Activated CD4-positive, alpha-beta T cell treated with anti-CD3 and anti-CD28 coated beads for 24 hours (primary cell): Measurements from ENCODE around the gene LIPF.
"Not testable (repeated sequence)": the region's sequence is repeated elsewhere in the genome, so short reads cannot be mapped to it uniquely, and the experiment has no call there.

Experiments used
- DNase-seq, 2 donors: peaks; one replicate each; pipeline ENCODE4 v3.0.0-alpha.2; 2020; ENCODE audit warnings: low read depth in 2 of 2

The LIPF gene

DNA sequence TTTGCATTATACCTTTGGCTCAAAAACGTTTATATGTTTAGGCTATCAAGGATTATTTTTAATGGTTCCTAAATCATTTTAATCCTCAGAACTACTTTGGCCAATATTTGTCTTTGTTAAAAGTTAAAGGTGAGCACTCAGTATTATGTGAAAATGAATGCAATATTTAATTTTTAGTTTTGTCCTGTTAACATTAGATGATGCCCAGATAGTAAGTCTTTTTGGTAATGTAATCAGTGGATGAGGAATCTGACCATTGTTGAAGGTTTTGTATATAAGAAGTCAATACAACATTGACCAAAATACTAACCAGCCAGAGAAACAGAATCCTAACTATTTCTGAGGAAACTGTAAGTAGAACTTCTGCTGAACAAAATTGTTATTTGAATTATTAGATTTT is at the start of gene LIPF:
TSS of gene LIPF (plus strand) at position 301 of the 400 bp plus-strand sequence. CDS start 2,856 bp downstream, outside the sequence.
- DNase-seq: no peak

- no peak for DNase-seq
Measured at GRCh38 chr10:88616250-88616977, 47.8 kb upstream of the LIPF start.

GRCh38 chr10:88617772-88618300 is 46.4 kb upstream of the LIPF start:
- DNase-seq: no peak

DNA sequence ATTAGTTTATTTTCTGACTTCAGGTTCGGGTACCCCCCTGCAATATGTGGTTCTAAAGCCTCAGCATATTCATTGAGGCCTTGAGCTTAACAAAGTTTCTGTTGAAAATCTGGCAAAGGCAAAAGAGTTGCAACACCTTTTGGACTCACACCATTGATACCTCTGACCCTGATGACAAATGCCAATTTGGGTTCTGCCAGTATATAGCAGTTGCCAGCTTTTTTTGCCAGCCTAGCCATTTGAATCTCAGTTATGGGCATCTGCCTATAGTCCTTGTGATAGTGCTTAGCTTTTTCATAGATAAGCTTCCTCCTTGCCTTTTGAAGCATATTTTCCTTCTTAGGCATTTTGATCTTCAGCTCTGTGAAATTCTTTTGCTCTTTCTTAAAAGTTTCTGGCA is 45.7 kb upstream of the LIPF start:
- no peak for DNase-seq

- no peak for DNase-seq
Measured at GRCh38 chr10:88620441-88620840, 43.8 kb upstream of the LIPF start.

GRCh38 chr10:88623835-88624234 is 40.4 kb upstream of the LIPF start:
- DNase-seq: no peak

GRCh38 chr10:88624840-88625239 is 39.4 kb upstream of the LIPF start:
- DNase-seq: no peak

DNA sequence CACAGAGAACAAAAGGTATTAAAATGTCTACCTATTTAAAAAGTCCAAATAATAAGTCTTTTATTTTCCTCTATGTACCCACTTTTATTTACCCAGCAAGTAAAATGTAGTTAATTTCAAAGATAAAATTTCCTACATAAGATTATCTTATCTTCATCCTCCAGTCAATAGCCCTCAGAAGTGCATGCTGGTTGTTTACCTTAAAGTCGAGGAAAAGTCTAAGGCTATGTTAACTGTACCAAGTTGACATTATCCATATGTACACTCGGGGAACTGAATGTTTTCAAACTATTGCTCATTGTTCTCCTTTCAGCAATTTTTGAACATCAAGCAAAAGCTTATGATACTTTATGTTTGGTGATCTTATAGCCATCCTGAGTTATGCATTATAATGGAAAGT is 24.1 kb upstream of the LIPF start:
- DNase-seq: no peak

DNA sequence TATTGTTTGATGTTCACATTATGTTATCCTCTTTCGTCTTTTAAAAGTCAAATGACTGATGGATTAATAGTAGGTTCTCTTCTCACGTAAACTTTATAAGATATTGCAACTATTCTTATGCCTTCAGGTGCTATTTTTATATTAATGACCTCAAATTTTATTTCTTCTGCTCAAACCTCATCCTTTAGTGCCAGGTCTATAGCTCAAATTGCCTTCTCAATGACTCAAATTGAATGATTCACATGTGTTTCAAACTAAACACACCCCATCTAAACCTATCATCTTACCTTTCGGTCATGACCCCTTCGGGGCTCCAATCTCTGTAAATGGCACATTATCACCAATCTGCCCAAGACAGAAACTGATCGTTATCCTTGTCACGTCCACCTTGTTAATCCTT is 22.0 kb upstream of the LIPF start:
- DNase-seq: no peak

DNA sequence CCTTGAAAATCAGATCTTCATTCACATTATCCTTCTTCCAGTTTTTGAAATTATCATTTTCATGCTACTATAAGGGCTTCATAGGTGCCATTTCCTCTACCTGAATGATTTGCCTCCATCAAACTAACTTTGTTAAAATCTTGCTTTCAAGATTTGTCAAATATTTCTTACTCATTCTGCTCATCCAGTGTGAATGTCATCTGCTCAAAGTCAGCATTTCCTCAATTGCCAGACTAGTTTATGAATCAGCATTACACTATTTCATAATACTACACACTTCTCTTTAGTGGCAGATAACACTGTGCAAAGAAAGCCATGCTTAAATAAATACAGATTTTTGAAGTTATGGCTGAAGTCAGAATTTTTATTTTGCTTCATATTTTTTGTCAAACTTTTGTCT is 21.3 kb upstream of the LIPF start:
- no peak for DNase-seq

GRCh38 chr10:88647061-88647615 is 17.1 kb upstream of the LIPF start:
- DNase-seq: no peak

- DNase-seq: no peak
Measured at GRCh38 chr10:88651101-88651551, 13.1 kb upstream of the LIPF start.

GRCh38 chr10:88652616-88653015 is 11.6 kb upstream of the LIPF start:
- no peak for DNase-seq

DNA sequence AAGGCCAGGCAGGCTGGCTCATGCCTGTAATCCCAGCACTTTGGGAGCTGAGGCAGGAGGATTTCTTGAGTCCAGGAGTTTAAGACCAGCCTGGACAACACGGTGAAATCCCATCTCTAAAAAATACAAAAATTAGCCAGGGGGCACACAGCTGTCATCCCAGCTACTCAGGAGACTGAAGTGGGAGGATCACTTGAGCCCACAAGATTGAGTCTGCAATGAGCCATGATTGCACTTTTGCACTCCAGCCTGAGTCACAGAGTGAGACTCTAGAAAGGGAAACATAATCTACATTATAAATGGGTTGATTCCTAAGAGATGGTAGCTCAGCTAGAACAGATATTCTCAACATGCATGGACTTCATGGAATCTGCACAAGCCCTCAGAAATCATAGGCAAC is 6.3 kb upstream of the LIPF start:
- DNase-seq: no peak

DNA sequence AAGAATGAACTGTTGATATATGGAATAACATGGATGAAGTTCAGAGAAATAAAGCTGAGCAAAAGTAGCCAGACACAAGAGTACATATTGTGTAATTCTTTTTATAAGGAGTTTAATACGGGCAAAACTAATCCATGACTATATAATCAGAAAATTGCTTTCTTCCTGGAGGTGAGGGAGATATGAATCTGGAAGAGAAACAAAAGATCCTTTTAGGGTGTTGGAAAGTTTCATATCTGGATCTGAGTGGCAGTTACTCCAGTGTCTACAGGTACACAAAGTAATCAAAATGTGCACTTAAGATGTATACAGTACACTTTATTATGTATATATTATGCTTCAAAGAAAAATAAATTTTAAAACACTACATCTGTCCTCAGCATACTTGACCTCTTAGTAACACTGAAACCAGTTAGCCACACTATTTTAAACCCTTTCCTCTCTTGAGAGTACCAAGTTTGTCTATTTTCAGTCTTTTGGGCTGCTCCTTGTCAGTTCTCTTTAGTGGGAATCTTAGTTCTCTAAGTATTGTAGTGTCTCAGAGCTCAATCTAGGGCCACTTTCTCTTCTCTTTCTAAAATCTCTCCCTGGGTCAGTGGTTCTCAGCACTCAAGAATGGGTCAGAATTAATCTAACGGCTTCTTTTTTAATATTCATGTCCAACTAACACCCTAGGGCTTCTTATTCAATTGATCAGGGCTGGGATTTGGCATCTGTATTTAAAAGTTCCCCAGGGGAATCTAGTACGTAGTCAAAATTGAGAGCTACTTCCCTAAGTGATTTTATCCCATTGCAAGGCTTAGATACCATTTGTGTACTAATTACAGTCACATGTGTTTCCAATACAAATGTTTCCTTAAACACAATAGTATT is 4.3 kb upstream of the LIPF start:
- DNase-seq: no peak

DNA sequence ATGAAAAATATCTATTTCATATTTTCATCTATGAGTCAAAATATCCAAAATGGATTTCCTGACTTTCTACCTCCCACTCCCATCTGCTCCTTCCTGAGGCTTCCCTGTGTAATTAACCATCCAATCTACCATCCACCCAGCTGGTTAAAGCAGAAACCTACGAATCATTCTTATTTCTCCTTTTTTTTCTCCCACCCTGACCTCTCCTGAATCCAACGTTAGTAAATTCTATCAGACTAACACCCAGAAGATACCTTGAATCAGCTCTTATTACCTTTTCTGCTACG is 3.7 kb upstream of the LIPF start:
- no peak for DNase-seq

DNA sequence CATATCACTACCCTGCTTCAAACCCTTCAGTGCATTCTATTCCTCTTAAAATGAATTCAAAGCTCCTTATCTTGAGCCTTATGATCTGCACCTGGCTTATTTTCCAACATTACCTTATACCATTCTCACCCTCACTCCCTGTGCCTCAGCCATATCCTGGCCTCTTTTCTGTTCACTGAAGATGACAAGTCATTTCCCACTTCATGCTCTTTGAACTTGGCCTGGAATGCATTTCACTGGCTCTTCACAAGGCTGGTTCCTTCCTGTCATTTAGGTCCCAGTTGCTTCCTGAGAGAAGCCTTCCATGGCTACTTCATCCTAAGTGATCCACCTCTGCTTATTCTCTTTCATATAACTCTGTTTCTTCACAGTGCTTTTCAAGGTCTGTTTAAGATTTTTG is 3.2 kb upstream of the LIPF start:
- DNase-seq: no peak

DNA sequence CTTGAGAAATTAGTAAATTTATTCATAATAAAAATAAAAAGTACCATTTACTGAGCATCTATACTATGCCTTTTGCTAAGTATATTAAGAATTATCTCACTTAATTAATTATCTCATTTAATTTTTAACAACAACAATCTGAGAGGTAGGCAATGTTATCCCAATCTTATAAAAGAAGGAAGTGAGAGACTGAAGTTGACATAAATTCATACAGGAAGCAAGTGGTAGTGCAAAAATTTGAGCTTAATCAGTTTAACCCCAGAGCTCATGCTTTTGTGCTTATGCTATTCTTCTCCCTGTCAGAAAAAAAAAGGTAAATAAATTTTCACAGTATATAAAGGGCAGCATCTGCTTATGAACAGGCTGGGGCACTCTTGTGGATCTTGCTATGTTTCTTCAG is 2.7 kb upstream of the LIPF start:
- no peak for DNase-seq

DNA sequence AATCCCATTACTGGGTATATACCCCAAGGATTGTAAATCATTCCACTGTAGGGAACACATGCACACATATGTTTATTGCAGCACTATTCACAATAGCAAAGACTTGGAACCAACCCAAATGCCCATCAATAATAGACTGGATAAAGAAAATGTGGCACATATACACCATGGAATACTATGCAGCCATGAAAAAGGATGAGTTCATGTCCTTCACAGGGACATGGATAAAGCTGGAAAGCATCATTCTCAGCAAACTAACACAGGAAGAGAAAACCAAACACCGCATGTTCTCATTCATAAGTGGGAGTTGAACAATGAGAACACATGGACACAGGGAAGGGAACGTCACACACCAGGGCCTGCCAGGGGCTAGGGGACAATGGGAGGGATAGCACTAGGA is 1.1 kb upstream of the LIPF start:
- not testable (repeated sequence) for DNase-seq

DNA sequence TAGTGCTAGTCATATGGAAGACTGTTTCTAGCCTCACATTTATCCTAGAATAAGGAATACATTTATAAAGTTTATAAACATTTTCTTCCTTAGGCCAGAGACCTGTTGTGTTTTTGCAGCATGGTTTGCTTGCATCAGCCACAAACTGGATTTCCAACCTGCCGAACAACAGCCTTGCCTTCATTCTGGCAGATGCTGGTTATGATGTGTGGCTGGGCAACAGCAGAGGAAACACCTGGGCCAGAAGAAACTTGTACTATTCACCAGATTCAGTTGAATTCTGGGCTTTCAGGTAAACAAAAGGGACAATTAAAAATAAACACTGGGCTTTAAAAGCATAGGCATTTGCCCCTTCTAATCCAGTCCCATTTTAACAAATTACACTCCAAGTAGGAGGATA is 4.2 kb downstream of the LIPF start:
- no peak for DNase-seq

GRCh38 chr10:88670497-88670896 is 6.3 kb downstream of the LIPF start:
- peak in 1 of 2 donors; percentile 7 for DNase-seq

GRCh38 chr10:88672041-88672440 is 7.8 kb downstream of the LIPF start:
- DNase-seq: no peak
